GM10248 (cell line): Measurements from ENCODE around the gene GRIK3.

Experiments
- CTCF ChIA-PET: fragments of 300-600 bp; sonication (Branson Sonifier 250); formaldehyde crosslinking; extraction: SDS; loops from one replicate; lab custom pipeline; 2021; ENCODE audit warnings: antibody characterized with exemption; lab: Yijun Ruan, JAX
- POLR2A ChIA-PET: fragments of 350-650 bp; sonication (Branson Sonifier 250); formaldehyde crosslinking; extraction: SDS; loops from one replicate; lab custom pipeline; 2020; ENCODE audit warnings: antibody characterized with exemption; lab: Yijun Ruan, JAX
- DNase-seq: peaks from one replicate; pipeline ENCODE4 v3.0.0; 2012; ENCODE audit errors: extremely low spot score
- CTCF ChIP-seq: IDR thresholded peaks from 2 replicates; pipeline ENCODE4 v1.5.1; 2012; ENCODE audit warnings: mild to moderate bottlenecking, low read depth; ENCODE audit errors: extremely low read depth, missing control alignments, control extremely low read depth

The GRIK3 gene

GRCh38 chr1:36984026-36984425 lies 50.3 kb downstream of the GRIK3 start:
- no peak for TF ChIP-seq CTCF
- CTCF ChIA-PET = no interaction called here
- POLR2A ChIA-PET = no interaction called here
- no peak for DNase-seq

GRCh38 chr1:36982709-36983108 lies 51.6 kb downstream of the GRIK3 start:
- POLR2A ChIA-PET = no interaction called here
- no peak for DNase-seq
- TF ChIP-seq CTCF = no peak
- CTCF ChIA-PET = interaction anchor here (0.9 kb wide), 1 partner anchor 9 kb away, joined by 3 read pairs; no protein-coding TSS in a partner anchor

- POLR2A ChIA-PET = no interaction called here
- CTCF ChIA-PET = interaction anchor here (0.9 kb wide), 1 partner anchor 9 kb away, joined by 3 read pairs; no protein-coding TSS in a partner anchor
- TF ChIP-seq CTCF = no peak
- no peak for DNase-seq
Observed at GRCh38 chr1:36981771-36982622, 52.3 kb downstream of the GRIK3 start.

GRCh38 chr1:36981126-36981525 lies 53.2 kb downstream of the GRIK3 start:
- POLR2A ChIA-PET = no interaction called here
- no peak for TF ChIP-seq CTCF
- no peak for DNase-seq
- CTCF ChIA-PET = no interaction called here

GRCh38 chr1:36977731-36978406 lies 56.4 kb downstream of the GRIK3 start:
- POLR2A ChIA-PET = no interaction called here
- no peak for TF ChIP-seq CTCF
- no peak for DNase-seq
- CTCF ChIA-PET = no interaction called here

GRCh38 chr1:36975642-36976041 lies 58.7 kb downstream of the GRIK3 start:
- CTCF ChIA-PET = no interaction called here
- no peak for TF ChIP-seq CTCF
- POLR2A ChIA-PET = no interaction called here
- DNase-seq = no peak
